Peyer's patch (tissue), 4 donors: ENCODE measurements around the gene USP4. TPM values are rescaled to one million over a fixed set of nuclear protein-coding genes. Genes with fewer than 3 reads are reported as not detected.

Source experiments
- DNase-seq, 3 donors: peaks; one replicate each; pipeline ENCODE4 v3.0.0-alpha.2; 2017 to 2019
- H3K27ac ChIP-seq, 4 donors: fragments of 200-600 bp; sonication (generic); one replicate each; pipeline ENCODE4 v1.5.1; 2016 to 2019
- H3K27me3 ChIP-seq, 2 donors: fragments of 200-600 bp; sonication (generic); one replicate each; pipeline ENCODE4 v1.5.1; 2019
- H3K36me3 ChIP-seq, 3 donors: fragments of 200-600 bp; sonication (generic); one replicate each; pipeline ENCODE4 v1.5.1; 2016 to 2019
- H3K4me1 ChIP-seq, 4 donors: fragments of 200-600 bp; sonication (generic); one replicate each; pipeline ENCODE4 v1.5.1; 2016 to 2019
- H3K4me3 ChIP-seq, 4 donors: fragments of 200-600 bp; sonication (generic); 1 replicate in 3 of 4; 2 replicates in 1 of 4; pipeline ENCODE4 v1.5.1; 2016 to 2019; ENCODE audit warnings: mild to moderate bottlenecking in 1 of 4
- H3K9me3 ChIP-seq, 4 donors: fragments of 200-600 bp; sonication (generic); one replicate each; pipeline ENCODE4 v1.5.1; 2016 to 2019; ENCODE audit warnings: mild to moderate bottlenecking in 1 of 4
- CTCF ChIP-seq, 6 experiments: fragments of 450-650 bp in 4 of 6; fragments of 200-600 bp in 2 of 6; sonication (generic) in 1 of 6; IDR thresholded peaks; one replicate each; pipeline ENCODE4 v1.5.1; 2017 to 2019; ENCODE audit warnings: antibody characterized with exemption in 6 of 6, mild to moderate bottlenecking in 3 of 6, moderate library complexity in 1 of 6
- POLR2A ChIP-seq, 2 donors: fragments of 450-650 bp; IDR thresholded peaks; one replicate each; pipeline ENCODE4 v1.5.1; 2017; ENCODE audit warnings: antibody characterized with exemption in 2 of 2, mild to moderate bottlenecking in 2 of 2, moderate library complexity in 2 of 2
- total RNA-seq, 4 donors: library from RNA; depleted of rRNA; stranded (reverse); fragments of >200 nt; gene quantifications; one replicate each; pipeline ENCODE4 v1.1.0, GENCODE V29; 2016

Gene USP4
- total RNA-seq, 4 donors from 2014 or later, result 26.3 to 106 (median 47.5) TPM

GRCh38 chr3:49269443-49270155 is 70.3 kb downstream of the USP4 start:
- Histone ChIP-seq H3K27ac (no peak overlapping the region), H3K36me3 (no peaks in the 10 kb centered on the region), H3K4me1 (no peaks in the 10 kb centered on the region), H3K27me3 (no peaks in the 10 kb centered on the region), H3K4me3 (no peak overlapping the region), H3K9me3 (no peaks in the 10 kb centered on the region)
- no peak for TF ChIP-seq POLR2A (IDR thresholded peaks at IDR 0.05)
- no peak for TF ChIP-seq CTCF (IDR thresholded peaks at IDR 0.05)
- DNase-seq, result no peak

- Histone ChIP-seq H3K27me3 (no peaks in the 10 kb centered on the region), H3K36me3 (no peaks in the 10 kb centered on the region), H3K27ac (peak overlapping the region in 2 of 4 donors; percentile 16 to 19), H3K9me3 (no peaks in the 10 kb centered on the region), H3K4me1 (no peaks in the 10 kb centered on the region), H3K4me3 (no peak overlapping the region)
- no peak for DNase-seq
- TF ChIP-seq CTCF (IDR thresholded peaks at IDR 0.05), result no peak
- no peak for TF ChIP-seq POLR2A (IDR thresholded peaks at IDR 0.05)
Observed at GRCh38 chr3:49266410-49267095, 73.3 kb downstream of the USP4 start.

- Histone ChIP-seq H3K27ac (peak overlapping the region in 2 of 4 donors; percentile 16 to 19), H3K4me1 (no peaks in the 10 kb centered on the region)
Observed at GRCh38 chr3:49265661-49266386, 74.0 kb downstream of the USP4 start.

GRCh38 chr3:49263159-49263889 is 76.5 kb downstream of the USP4 start:
- DNase-seq, result no peak
- Histone ChIP-seq H3K27me3 (no peaks in the 10 kb centered on the region), H3K27ac (no peak overlapping the region), H3K36me3 (no peaks in the 10 kb centered on the region), H3K4me3 (no peak overlapping the region), H3K9me3 (no peaks in the 10 kb centered on the region), H3K4me1 (no peaks in the 10 kb centered on the region)
- no peak for TF ChIP-seq POLR2A (IDR thresholded peaks at IDR 0.05)
- no peak for TF ChIP-seq CTCF (IDR thresholded peaks at IDR 0.05)

More at GRCh38 chr3:49265661-49266386, 74.0 kb downstream of the USP4 start:
- DNase-seq, result no peak
- no peak overlapping the region for H3K4me3 ChIP-seq
- H3K9me3 ChIP-seq, result no peaks in the 10 kb centered on the region
- H3K27me3 ChIP-seq, result no peaks in the 10 kb centered on the region
- no peak for TF ChIP-seq POLR2A (IDR thresholded peaks at IDR 0.05)
- TF ChIP-seq CTCF (IDR thresholded peaks at IDR 0.05), result no peak
- no peaks in the 10 kb centered on the region for H3K36me3 ChIP-seq

- no peaks in the 10 kb centered on the region for H3K36me3 ChIP-seq
- H3K9me3 ChIP-seq, result no peaks in the 10 kb centered on the region
- TF ChIP-seq CTCF (IDR thresholded peaks at IDR 0.05) (no peak), POLR2A (IDR thresholded peaks at IDR 0.05) (no peak)
- no peak overlapping the region for H3K27ac ChIP-seq
- H3K4me3 ChIP-seq, result no peak overlapping the region
- no peaks in the 10 kb centered on the region for H3K4me1 ChIP-seq
- H3K27me3 ChIP-seq, result no peaks in the 10 kb centered on the region
- DNase-seq, result peak in 1 of 3 donors; percentile 6
Observed at GRCh38 chr3:49260806-49261324, 79.0 kb downstream of the USP4 start.
